Stimulated activated CD4-positive, alpha-beta T cell treated with anti-CD3 and anti-CD28 coated beads, Interleukin-15, amount 100 ng/mL, for 48 hours (primary cell): ENCODE data around the gene PHACTR1.
A peak's percentile ranks its signal among the peaks of the same experiment; 100 is the strongest.

Experiments used
- DNase-seq, 2 donors: peaks; one replicate each; pipeline ENCODE4 v3.0.0-alpha.2; 2020; ENCODE audit warnings: low read depth in 2 of 2

PHACTR1 gene

GRCh38 chr6:12849809-12850198 is 133.2 kb downstream of the PHACTR1 start:
- no peak for DNase-seq

GRCh38 chr6:12851123-12851695 is 134.6 kb downstream of the PHACTR1 start:
- no peak for DNase-seq

- DNase-seq, result no peak
Measured at GRCh38 chr6:12861603-12862002, 145.0 kb downstream of the PHACTR1 start.

- DNase-seq, result no peak
Measured at GRCh38 chr6:12865117-12865516, 148.6 kb downstream of the PHACTR1 start.

- no peak for DNase-seq
Measured at GRCh38 chr6:12865671-12866181, 149.2 kb downstream of the PHACTR1 start.

- DNase-seq, result no peak
Measured at GRCh38 chr6:12866422-12867029, 150.0 kb downstream of the PHACTR1 start.

- DNase-seq, result no peak
Measured at GRCh38 chr6:12869816-12870432, 153.4 kb downstream of the PHACTR1 start.

GRCh38 chr6:12873691-12874090 is 157.1 kb downstream of the PHACTR1 start:
- no peak for DNase-seq

GRCh38 chr6:12875051-12875450 is 158.5 kb downstream of the PHACTR1 start:
- no peak for DNase-seq

- DNase-seq, result no peak
Measured at GRCh38 chr6:12878741-12879140, 162.2 kb downstream of the PHACTR1 start.

- DNase-seq, result no peak
Measured at GRCh38 chr6:12882761-12883290, 166.3 kb downstream of the PHACTR1 start.

- DNase-seq, result no peak
Measured at GRCh38 chr6:12884983-12885382, 168.4 kb downstream of the PHACTR1 start.

- DNase-seq, result no peak
Measured at GRCh38 chr6:12886961-12887775, 170.6 kb downstream of the PHACTR1 start.

GRCh38 chr6:12890171-12890790 is 173.7 kb downstream of the PHACTR1 start:
- peak in 1 of 2 donors; percentile 13 for DNase-seq

GRCh38 chr6:12891595-12891994 is 175.0 kb downstream of the PHACTR1 start:
- DNase-seq, result no peak

GRCh38 chr6:12892151-12892550 is 175.6 kb downstream of the PHACTR1 start:
- DNase-seq, result no peak

- no peak for DNase-seq
Measured at GRCh38 chr6:12893036-12893435, 176.5 kb downstream of the PHACTR1 start.

- DNase-seq, result no peak
Measured at GRCh38 chr6:12895721-12896120, 179.2 kb downstream of the PHACTR1 start.

- no peak for DNase-seq
Measured at GRCh38 chr6:12896208-12896733, 179.7 kb downstream of the PHACTR1 start.

- DNase-seq, result no peak
Measured at GRCh38 chr6:12898603-12899002, 182.0 kb downstream of the PHACTR1 start.
